ENCODE data around the gene ACTR1B.
"Not testable (repeated sequence)": the region's sequence is repeated elsewhere in the genome, so short reads cannot be mapped to it uniquely, and the experiment has no call there.

Gene ACTR1B

GRCh38 chr2:97645695-97646629 lies 17.9 kb downstream of the ACTR1B start, which contains the start of gene COX5B:
TSS of gene COX5B (plus strand) at chr2:97646062. CDS start at chr2:97646087, 25 bp downstream.
- no peak for TF ChIP-seq CTCF (conservative IDR thresholded peaks at IDR 0.05)

GRCh38 chr2:97645112-97645694 lies 18.6 kb downstream of the ACTR1B start:
- H3K27ac ChIP-seq: peak overlapping the region; percentile 88
- TF ChIP-seq CTCF (conservative IDR thresholded peaks at IDR 0.05): no peak

More at GRCh38 chr2:97645695-97646629, 17.9 kb downstream of the ACTR1B start, which contains the start of gene COX5B:
- H3K27ac ChIP-seq: peak within 1 kb of the TSS; percentile 88

GRCh38 chr2:97644023-97644717 lies 19.7 kb downstream of the ACTR1B start:
- TF ChIP-seq CTCF (conservative IDR thresholded peaks at IDR 0.05): no peak
- H3K27ac ChIP-seq: no peak overlapping the region

GRCh38 chr2:97626049-97626430 lies 37.8 kb downstream of the ACTR1B start:
- not testable (repeated sequence) for H3K27ac ChIP-seq

- H3K27ac ChIP-seq: not testable (repeated sequence)
Observed at GRCh38 chr2:97625354-97626048, 38.3 kb downstream of the ACTR1B start.

- not testable (repeated sequence) for H3K27ac ChIP-seq
Observed at GRCh38 chr2:97622976-97623375, 40.9 kb downstream of the ACTR1B start.

- H3K27ac ChIP-seq: not testable (repeated sequence)
Observed at GRCh38 chr2:97620492-97620891, 43.4 kb downstream of the ACTR1B start.

GRCh38 chr2:97618939-97619827 lies 44.7 kb downstream of the ACTR1B start:
- not testable (repeated sequence) for H3K27ac ChIP-seq

- no peak for TF ChIP-seq CTCF (conservative IDR thresholded peaks at IDR 0.05)
- H3K27ac ChIP-seq: no peak overlapping the region
Observed at GRCh38 chr2:97617911-97618310, 45.9 kb downstream of the ACTR1B start.

GRCh38 chr2:97615746-97616145 lies 48.1 kb downstream of the ACTR1B start:
- not testable (repeated sequence) for H3K27ac ChIP-seq

GRCh38 chr2:97611895-97612294 lies 51.9 kb downstream of the ACTR1B start:
- not testable (repeated sequence) for H3K27ac ChIP-seq

- H3K27ac ChIP-seq: not testable (repeated sequence)
Observed at GRCh38 chr2:97608745-97609144, 55.1 kb downstream of the ACTR1B start.
